Brain microvascular endothelial cell (primary cell): ENCODE results near the gene KAZN.

Source experiments
- DNase-seq: peaks from one replicate; pipeline ENCODE4 v3.0.0-alpha.2; 2020
- H3K27ac ChIP-seq: fragments of 250-450 bp; sonication (Bioruptor Pico); 2 replicates; pipeline ENCODE4 v1.5.1; 2020; ENCODE audit warnings: mild to moderate bottlenecking, moderate library complexity
- H3K27me3 ChIP-seq: fragments of 250-450 bp; sonication (Bioruptor Pico); replicated peaks from 2 replicates; pipeline ENCODE4 v1.5.1; 2020; ENCODE audit warnings: mild to moderate bottlenecking
- H3K36me3 ChIP-seq: fragments of 250-450 bp; sonication (Bioruptor Pico); replicated peaks from 2 replicates; pipeline ENCODE4 v1.5.1; 2020; ENCODE audit warnings: mild to moderate bottlenecking
- H3K4me3 ChIP-seq: 2 replicates; pipeline ENCODE4 v1.5.1; 2011; ENCODE audit warnings: low read depth, mild to moderate bottlenecking, control low read depth, low read length, moderate library complexity
- in situ Hi-C: cut with HindIII; loops from 2 replicates; pipeline ENCODE4 v1.10.0; 2017; ENCODE audit warnings: low sequenced_read_pairs, low pct_ligation_motif_present
- TF ChIP-seq, protein P1 (sequence below): IDR thresholded peaks from 2 replicates; pipeline ENCODE4 v1.5.1; 2011; ENCODE audit warnings: low read depth, mild to moderate bottlenecking, moderate library complexity, low read length, control low read depth, inconsistent platforms; ENCODE audit errors: missing control alignments

The KAZN gene

DNA sequence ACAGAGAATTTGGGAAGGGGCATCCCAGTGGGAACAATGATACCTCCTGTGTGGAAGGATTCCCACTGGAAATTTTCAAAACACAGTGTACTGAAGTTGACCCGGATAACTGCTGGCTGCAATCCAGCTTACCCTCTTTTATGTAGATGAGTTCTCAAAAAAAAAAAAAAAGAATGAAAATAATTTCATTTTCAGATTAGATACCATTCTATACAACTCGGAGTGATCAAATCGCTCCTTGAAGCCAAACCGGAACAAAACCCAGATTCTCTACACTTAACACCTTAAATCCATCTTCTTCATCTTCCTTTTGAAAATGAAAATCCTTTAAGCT, 69.1 kb downstream of the KAZN start:
- Histone ChIP-seq H3K27me3 (no peaks in the 10 kb centered on the region), H3K27ac (no peak overlapping the region), H3K36me3 (no peaks in the 10 kb centered on the region), H3K4me3 (no peak overlapping the region)
- no peak for DNase-seq
- in situ Hi-C loops = no loop called here
- TF ChIP-seq, protein P1, sequence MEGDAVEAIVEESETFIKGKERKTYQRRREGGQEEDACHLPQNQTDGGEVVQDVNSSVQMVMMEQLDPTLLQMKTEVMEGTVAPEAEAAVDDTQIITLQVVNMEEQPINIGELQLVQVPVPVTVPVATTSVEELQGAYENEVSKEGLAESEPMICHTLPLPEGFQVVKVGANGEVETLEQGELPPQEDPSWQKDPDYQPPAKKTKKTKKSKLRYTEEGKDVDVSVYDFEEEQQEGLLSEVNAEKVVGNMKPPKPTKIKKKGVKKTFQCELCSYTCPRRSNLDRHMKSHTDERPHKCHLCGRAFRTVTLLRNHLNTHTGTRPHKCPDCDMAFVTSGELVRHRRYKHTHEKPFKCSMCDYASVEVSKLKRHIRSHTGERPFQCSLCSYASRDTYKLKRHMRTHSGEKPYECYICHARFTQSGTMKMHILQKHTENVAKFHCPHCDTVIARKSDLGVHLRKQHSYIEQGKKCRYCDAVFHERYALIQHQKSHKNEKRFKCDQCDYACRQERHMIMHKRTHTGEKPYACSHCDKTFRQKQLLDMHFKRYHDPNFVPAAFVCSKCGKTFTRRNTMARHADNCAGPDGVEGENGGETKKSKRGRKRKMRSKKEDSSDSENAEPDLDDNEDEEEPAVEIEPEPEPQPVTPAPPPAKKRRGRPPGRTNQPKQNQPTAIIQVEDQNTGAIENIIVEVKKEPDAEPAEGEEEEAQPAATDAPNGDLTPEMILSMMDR = no peak

DNA sequence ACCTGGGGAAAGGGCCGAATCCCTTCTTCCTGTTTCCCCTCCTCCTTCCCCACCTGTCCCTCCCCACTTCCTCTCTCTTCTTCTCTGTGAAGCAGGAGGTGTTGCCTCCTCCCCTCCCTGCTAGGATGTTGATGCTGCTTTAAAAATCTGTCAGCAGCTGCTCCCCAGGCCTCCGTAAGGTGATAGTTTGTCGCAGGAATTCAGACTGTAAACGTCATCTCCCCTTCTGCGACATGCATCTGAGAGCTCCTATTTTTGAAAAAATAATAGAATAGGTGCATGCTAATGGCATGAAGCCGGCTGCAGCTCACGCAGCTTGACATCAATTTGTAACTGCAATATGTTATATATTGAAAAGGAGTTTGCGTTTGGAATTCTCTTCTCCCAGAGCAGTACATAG, 70.1 kb downstream of the KAZN start:
- no peak overlapping the region for H3K27ac ChIP-seq
- in situ Hi-C loops = no loop called here
- DNase-seq = no peak

DNA sequence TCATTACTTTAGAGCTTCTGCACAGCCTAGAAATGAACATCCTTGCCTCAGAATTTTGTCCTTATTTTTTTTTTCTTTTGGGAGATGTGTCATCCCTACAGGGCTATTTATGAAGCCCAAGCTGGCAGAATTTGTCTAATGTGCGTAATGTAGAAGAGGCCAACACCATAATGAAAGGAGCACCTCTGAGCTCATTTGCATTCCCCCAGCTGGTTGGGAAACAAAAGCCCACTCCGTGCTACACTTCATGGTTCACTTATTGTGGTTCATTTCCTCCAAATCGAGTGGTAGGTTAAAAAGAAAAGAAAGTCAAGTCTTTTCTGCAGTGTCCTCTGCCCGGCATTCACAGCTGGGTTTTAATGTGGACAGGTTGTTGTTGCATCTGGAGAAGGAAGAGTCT, 73.5 kb downstream of the KAZN start:
- H3K4me3 ChIP-seq = no peak overlapping the region
- in situ Hi-C loops = no loop called here
- no peaks in the 10 kb centered on the region for H3K27me3 ChIP-seq
- H3K36me3 ChIP-seq = no peaks in the 10 kb centered on the region
- no peak overlapping the region for H3K27ac ChIP-seq
- no peak for DNase-seq
- TF ChIP-seq, protein P1 = no peak

More for the DNA sequence above, 70.1 kb downstream of the KAZN start:
- H3K27me3 ChIP-seq = no peaks in the 10 kb centered on the region
- no peak overlapping the region for H3K4me3 ChIP-seq
- H3K36me3 ChIP-seq = no peaks in the 10 kb centered on the region
- TF ChIP-seq, protein P1 = no peak

DNA sequence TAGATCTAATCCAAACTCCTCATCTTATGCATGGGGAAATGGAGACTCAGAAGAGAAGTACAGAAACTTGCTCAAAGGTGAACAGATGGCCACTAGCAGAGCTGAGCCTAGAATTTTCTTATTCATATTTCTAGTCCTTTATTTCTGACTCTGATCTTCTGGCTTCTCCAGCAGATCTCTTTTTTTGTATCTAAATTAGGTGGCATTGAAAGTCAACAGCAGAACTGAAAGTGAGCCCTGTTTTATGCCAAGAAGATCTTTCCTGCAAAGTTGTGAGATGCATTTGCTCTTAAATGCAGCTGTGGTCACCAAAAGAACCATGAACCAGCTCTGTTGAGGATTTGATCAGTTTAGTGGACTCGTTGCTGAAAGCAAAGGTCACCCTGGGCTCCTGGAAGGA, 75.5 kb downstream of the KAZN start:
- H3K27me3 ChIP-seq = no peaks in the 10 kb centered on the region
- H3K4me3 ChIP-seq = no peak overlapping the region
- no peak for DNase-seq
- TF ChIP-seq, protein P1 = no peak
- no peak overlapping the region for H3K27ac ChIP-seq
- H3K36me3 ChIP-seq = no peaks in the 10 kb centered on the region
- in situ Hi-C loops = no loop called here

DNA sequence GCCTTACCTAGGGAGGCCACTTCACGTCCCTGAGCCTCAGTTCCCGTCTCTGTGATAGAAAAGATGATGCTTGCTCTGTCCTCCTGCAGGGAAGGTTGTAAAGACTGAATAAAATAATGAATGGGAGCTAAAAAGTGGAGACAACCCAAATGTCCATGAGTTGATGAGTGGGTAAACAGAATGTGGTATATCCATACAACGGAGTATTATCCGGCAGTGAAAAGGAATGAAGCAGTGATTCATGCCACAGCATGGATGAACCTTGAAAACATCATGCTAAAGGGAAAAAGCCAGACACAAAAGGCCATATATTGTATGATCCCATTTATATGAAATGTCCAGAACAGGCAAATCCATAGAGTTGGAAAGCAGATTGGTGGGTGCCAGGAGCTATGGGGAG, 77.9 kb downstream of the KAZN start:
- no peak for DNase-seq
- in situ Hi-C loops = no loop called here
- TF ChIP-seq, protein P1 = no peak
- no peak overlapping the region for H3K4me3 ChIP-seq
- no peaks in the 10 kb centered on the region for H3K27me3 ChIP-seq
- H3K27ac ChIP-seq = no peak overlapping the region
- H3K36me3 ChIP-seq = no peaks in the 10 kb centered on the region

DNA sequence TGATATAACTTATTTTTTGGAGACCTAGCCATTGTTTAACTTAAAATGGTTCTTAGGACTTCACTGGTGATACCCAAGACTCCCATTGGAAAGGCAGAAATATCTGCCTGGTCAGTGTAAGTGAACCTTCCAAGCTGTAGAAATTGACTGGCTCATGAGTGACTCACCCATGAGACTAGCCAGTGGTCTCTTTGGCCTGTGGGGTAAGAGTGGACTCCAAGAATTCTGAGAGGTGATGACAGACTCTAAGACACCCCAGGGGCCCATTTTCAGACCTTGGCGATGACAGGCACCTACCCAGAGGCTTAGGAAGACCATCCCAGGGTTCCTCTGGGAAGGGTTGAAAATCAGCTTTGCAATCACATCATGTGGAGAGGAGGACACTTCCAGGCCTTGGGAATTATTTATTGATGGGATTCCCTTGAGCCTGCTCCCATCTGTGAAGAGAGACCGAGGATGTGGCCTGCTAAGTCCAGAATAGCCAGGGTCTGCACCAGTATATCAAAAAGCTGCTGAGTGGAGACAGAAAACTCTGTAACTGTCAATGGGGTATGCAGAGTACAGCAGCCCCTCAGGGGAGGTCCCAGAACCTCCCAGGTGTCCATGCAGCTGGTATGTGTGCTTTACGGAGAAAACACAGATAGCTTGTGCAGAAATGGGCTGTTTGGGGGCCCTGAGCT, 78.9 kb downstream of the KAZN start:
- in situ Hi-C loops = no loop called here
- no peaks in the 10 kb centered on the region for H3K27me3 ChIP-seq
- DNase-seq = no peak
- TF ChIP-seq, protein P1 = no peak
- no peak overlapping the region for H3K4me3 ChIP-seq
- no peaks in the 10 kb centered on the region for H3K36me3 ChIP-seq
- H3K27ac ChIP-seq = no peak overlapping the region
